Adipocyte (in vitro differentiated cells): ENCODE data around the gene EIF1AD.
"Not testable (repeated sequence)": the region's sequence is repeated elsewhere in the genome, so short reads cannot be mapped to it uniquely, and the experiment has no call there.

Experiments used
- DNase-seq: peaks from one replicate; pipeline ENCODE4 v3.0.0-alpha.2; 2015; ENCODE audit warnings: low read depth
- H3K27me3 ChIP-seq: replicated peaks from 2 replicates; pipeline ENCODE4 v1.7.0; 2013; ENCODE audit warnings: mild to moderate bottlenecking, low read length, moderate library complexity; ENCODE audit not compliant: control insufficient read depth, insufficient read depth
- H3K36me3 ChIP-seq: 2 replicates; pipeline ENCODE4 v1.7.0; 2013; ENCODE audit warnings: low read length, mild to moderate bottlenecking, moderate library complexity; ENCODE audit not compliant: control insufficient read depth, insufficient read depth, severe bottlenecking
- H3K4me1 ChIP-seq: 2 replicates; pipeline ENCODE4 v1.7.0; 2013; ENCODE audit warnings: mild to moderate bottlenecking, low read length, moderate library complexity; ENCODE audit not compliant: control insufficient read depth, insufficient read depth
- H3K4me3 ChIP-seq: 2 replicates; pipeline ENCODE4 v1.7.0; 2013; ENCODE audit warnings: mild to moderate bottlenecking, low read length, moderate library complexity
- H3K9ac ChIP-seq: 2 replicates; pipeline ENCODE4 v1.7.0; 2013; ENCODE audit warnings: mild to moderate bottlenecking, low read length, moderate library complexity
- H3K9me3 ChIP-seq: 2 replicates; pipeline ENCODE4 v1.7.0; 2013; ENCODE audit warnings: mild to moderate bottlenecking, low read length, moderate library complexity; ENCODE audit not compliant: control insufficient read depth

EIF1AD gene

GRCh38 chr11:66042227-66042995 is 40.5 kb upstream of the EIF1AD start:
- peaks cover 36% of the 10 kb centered on the region for H3K27me3 ChIP-seq
- no peak for DNase-seq
- no peak overlapping the region for H3K4me3 ChIP-seq
- peaks cover 9% of the 10 kb centered on the region for H3K4me1 ChIP-seq
- peaks cover 5% of the 10 kb centered on the region for H3K9me3 ChIP-seq
- no peaks in the 10 kb centered on the region for H3K36me3 ChIP-seq
- no peak overlapping the region for H3K9ac ChIP-seq

- Histone ChIP-seq H3K27me3 (peaks cover 38% of the 10 kb centered on the region), H3K4me1 (peaks cover 6% of the 10 kb centered on the region), H3K4me3 (no peak overlapping the region), H3K9ac (no peak overlapping the region), H3K9me3 (peaks cover 13% of the 10 kb centered on the region), H3K36me3 (no peaks in the 10 kb centered on the region)
- DNase-seq, result no peak
Measured at GRCh38 chr11:66039765-66040164, 37.8 kb upstream of the EIF1AD start.

DNA sequence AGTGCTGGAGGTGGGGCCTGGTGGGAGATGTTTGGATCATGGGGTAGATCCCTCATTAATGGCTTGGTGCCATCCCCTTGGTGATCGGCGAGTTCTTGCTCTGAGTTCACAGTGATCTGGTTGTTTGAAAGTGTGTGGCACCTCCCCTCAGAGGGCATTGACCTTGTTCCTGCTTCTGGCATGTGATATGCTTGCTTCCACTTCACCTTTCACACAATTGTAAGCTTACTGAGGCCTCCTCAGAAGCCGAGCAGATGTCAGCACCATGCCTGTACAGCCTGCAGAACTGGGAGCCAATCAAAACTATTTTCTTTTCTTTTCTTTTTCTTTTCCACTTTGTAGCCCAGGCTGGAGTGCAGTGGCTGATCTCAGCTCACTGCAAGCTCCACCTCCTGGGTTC is 35.4 kb upstream of the EIF1AD start:
- H3K4me1 ChIP-seq, result peaks cover 6% of the 10 kb centered on the region
- DNase-seq, result no peak
- H3K27me3 ChIP-seq, result peaks cover 35% of the 10 kb centered on the region
- no peaks in the 10 kb centered on the region for H3K36me3 ChIP-seq
- no peak overlapping the region for H3K4me3 ChIP-seq
- H3K9me3 ChIP-seq, result peaks cover 9% of the 10 kb centered on the region
- no peak overlapping the region for H3K9ac ChIP-seq

DNA sequence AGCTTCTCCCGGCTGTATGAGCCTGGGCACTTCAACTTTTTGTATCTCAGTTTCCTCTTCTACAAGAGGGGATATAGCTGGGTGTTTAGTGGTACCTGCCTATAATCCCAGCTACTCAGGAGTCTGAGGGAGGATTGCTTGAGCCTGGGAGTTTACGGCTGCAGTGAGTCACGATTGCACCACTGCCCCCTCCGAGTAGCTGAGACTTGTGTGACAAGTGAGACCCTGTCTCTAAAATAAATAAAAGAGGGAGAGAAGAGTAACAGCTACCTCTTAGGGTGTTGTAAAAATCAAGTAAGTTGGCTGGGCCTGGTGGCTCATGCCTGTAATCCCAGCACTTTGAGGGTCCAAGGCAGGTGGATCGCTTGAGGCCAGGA is 34.4 kb upstream of the EIF1AD start:
- H3K4me3 ChIP-seq, result no peak overlapping the region
- H3K36me3 ChIP-seq, result no peaks in the 10 kb centered on the region
- H3K4me1 ChIP-seq, result peaks cover 6% of the 10 kb centered on the region
- H3K27me3 ChIP-seq, result peaks cover 33% of the 10 kb centered on the region
- no peak for DNase-seq
- no peak overlapping the region for H3K9ac ChIP-seq
- peaks cover 9% of the 10 kb centered on the region for H3K9me3 ChIP-seq

DNA sequence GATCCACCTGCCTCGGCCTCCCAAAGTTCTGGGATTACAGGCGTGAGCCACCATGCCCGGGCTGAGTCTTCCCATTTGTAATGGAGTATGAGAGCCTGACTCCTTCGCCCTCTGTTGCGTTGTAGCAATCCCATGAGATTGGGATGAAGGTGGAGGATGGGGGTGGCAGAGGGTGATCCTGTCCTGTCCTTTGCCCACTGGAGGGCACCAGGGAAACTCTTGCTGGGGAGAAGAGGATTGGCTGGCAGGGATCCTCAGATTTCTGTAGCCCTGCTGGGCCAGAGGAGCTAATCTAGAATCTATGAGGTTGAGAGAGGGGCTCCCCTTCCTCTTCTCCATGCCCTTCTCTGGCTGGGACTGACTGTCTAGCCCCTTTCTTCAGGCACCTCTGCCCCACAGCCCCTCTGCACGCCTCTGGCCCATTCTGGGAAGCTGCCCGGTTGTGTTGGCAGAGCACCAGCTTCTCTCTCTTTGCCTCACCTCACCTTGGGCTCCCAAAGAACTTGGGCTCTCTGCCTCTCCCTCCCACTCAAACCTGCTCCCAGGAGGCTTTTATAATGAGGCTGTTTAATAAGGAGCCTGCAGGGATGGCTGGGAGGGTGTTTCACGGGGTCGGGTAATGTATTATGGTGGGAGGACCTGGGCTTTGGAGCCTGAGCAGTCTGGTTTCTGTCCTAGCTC is 33.8 kb upstream of the EIF1AD start:
- Histone ChIP-seq H3K9me3 (peaks cover 9% of the 10 kb centered on the region), H3K9ac (no peak overlapping the region), H3K4me1 (peaks cover 6% of the 10 kb centered on the region), H3K4me3 (no peak overlapping the region), H3K36me3 (no peaks in the 10 kb centered on the region), H3K27me3 (peaks cover 27% of the 10 kb centered on the region)
- no peak for DNase-seq

- Histone ChIP-seq H3K4me3 (no peak overlapping the region), H3K27me3 (peaks cover 23% of the 10 kb centered on the region), H3K9ac (no peak overlapping the region), H3K9me3 (peaks cover 9% of the 10 kb centered on the region), H3K4me1 (no peaks in the 10 kb centered on the region), H3K36me3 (no peaks in the 10 kb centered on the region)
- no peak for DNase-seq
Measured at GRCh38 chr11:66032957-66033735, 31.2 kb upstream of the EIF1AD start.

GRCh38 chr11:66026017-66026529 is 24.1 kb upstream of the EIF1AD start, which contains the start of gene CATSPER1:
TSS of gene CATSPER1 (minus strand) at chr11:66026479. CDS start at chr11:66026379, 100 bp downstream.
- Histone ChIP-seq H3K4me1 (peaks cover 6% of the 10 kb centered on the region), H3K9ac (no peak within 1 kb of the TSS), H3K4me3 (no peak within 1 kb of the TSS), H3K36me3 (no peaks in the 10 kb centered on the region), H3K9me3 (no peaks in the 10 kb centered on the region), H3K27me3 (peaks cover 11% of the 10 kb centered on the region)
- no peak for DNase-seq

DNA sequence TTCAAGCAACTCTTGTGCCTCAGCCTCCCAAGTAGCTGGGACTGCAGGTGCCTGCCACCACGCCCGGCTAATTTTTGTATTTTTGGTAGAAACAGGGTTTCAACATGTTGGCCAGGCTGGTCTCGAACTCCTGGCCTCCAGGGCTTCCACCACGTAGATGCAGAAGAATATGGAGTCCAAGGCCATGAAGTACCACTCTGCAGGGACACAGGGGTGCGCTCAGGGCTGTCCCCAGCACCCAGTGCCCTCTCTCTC is 21.2 kb upstream of the EIF1AD start:
- H3K27me3 ChIP-seq, H3K9ac ChIP-seq, H3K4me1 ChIP-seq, H3K9me3 ChIP-seq, H3K4me3 ChIP-seq, DNase-seq, H3K36me3 ChIP-seq: not testable (repeated sequence)

DNA sequence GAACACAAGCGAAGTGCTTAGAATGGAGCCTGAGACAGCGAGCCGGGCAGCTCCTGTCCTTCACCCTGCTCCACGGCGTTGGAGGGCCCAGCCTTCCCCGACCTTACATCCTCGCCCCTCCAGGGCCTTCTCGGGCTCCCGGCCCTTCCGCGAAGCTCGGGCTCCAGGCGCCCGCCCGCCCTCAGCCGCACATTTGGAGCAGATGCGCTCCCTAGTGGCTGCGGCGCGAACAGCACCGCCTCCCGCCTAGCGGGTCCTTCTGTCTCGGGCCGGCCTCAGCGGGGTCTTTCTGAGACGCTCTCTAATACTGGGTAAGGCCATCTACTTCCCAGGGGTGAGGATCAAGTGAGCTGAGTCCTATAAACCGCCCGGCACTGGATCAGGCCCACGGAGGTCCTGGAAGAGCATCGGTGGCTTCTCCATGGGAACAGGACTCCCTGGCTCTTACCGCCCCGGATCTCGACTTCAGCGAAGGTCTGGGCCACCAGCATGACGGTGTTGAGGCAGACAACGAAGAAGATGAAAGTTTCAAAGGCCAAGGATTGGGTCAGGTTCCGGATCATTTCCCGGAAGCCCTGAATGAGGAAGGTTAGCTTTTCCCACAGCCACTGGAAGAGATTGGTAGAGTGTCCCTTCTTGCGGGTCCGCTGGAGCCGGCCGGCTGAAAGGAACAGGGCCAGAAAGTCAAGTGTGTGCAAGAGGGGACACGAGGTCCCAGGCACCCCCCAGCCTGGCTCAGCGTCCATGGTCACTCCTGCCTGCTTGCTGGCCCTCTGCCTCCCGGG is 20.6 kb upstream of the EIF1AD start:
- DNase-seq, result peak; percentile 88
- H3K9me3 ChIP-seq, result no peaks in the 10 kb centered on the region
- H3K4me3 ChIP-seq, result peak overlapping the region; percentile 40

DNA sequence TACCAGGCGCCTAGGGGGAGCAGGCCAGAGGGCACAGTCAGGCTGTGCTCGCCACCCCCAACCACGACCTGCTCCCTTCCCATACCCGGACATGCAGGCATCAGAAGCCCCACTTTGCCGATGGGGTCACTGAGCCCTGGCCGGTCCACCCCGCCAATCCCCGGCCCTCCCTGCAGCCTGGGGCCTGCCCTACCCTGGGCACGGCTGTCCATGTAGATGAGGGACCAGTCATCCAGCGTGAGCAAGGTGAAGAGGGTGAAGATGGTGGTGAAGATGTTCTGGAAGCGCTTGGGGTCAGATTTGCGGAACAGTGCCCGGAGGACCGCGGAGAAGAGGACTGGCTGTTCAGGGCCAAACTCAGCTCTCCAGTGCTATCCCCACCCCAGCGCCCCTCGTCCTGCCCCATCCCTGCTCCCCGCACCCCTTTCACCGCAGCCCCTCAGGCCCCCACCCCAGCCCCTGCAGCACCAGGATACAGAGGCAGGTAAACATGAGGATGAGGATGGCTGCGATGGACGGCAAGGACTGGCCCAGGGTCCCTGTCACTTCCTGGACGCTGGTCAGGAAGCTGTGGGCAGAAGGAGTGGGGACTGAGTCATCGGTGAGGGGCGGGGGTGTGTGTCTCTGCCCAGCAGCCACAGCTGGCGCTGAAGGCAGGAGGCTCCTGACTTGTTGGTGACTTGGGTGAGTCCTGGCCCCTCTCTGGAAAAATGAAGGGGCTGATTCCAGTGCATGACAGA is 18.8 kb upstream of the EIF1AD start:
- no peaks in the 10 kb centered on the region for H3K36me3 ChIP-seq
- no peak overlapping the region for H3K9ac ChIP-seq
- H3K4me3 ChIP-seq, result no peak overlapping the region
- no peaks in the 10 kb centered on the region for H3K9me3 ChIP-seq
- H3K27me3 ChIP-seq, result peaks cover 4% of the 10 kb centered on the region
- peak; percentile 70 for DNase-seq
- peaks cover 7% of the 10 kb centered on the region for H3K4me1 ChIP-seq

More for the DNA sequence above, 20.6 kb upstream of the EIF1AD start:
- Histone ChIP-seq H3K27me3 (peaks cover 4% of the 10 kb centered on the region), H3K4me1 (peaks cover 7% of the 10 kb centered on the region), H3K9ac (peak overlapping the region; percentile 77), H3K36me3 (no peaks in the 10 kb centered on the region)
